H1 (cell line): Measurements from ENCODE around the gene SLC6A7. TPM values are rescaled to one million over a fixed set of nuclear protein-coding genes. Genes with fewer than 3 reads are reported as not detected.

ENCODE experiments used
- CBX8 ChIP-seq: fragments of 300-800, 300-1000 bp; sonication (generic); IDR thresholded peaks from 2 replicates; pipeline ENCODE4 v1.7.1; 2016; ENCODE audit warnings: low read depth, low read length, borderline replicate concordance
- CTCF ChIP-seq, 3 experiments: IDR thresholded peaks; 1 replicate in 2 of 3; 2 replicates in 1 of 3; pipeline versions ENCODE4 v1.5.1 to v1.6.1; 2011; ENCODE audit warnings: low read length in 3 of 3, mild to moderate bottlenecking in 3 of 3, inconsistent platforms in 2 of 3, low read depth in 1 of 3, moderate library complexity in 1 of 3; ENCODE audit not compliant: insufficient read depth in 1 of 3; ENCODE audit errors: control extremely low read depth in 1 of 3
- FOSL1 ChIP-seq: IDR thresholded peaks from 2 replicates; pipeline ENCODE4 v1.6.1; 2011; ENCODE audit warnings: mild to moderate bottlenecking, low read depth, low read length, moderate library complexity; ENCODE audit not compliant: insufficient read depth
- GABPA ChIP-seq: IDR thresholded peaks from 2 replicates; pipeline ENCODE4 v1.6.1; 2011; ENCODE audit warnings: mild to moderate bottlenecking, low read length, moderate library complexity, borderline replicate concordance; ENCODE audit not compliant: insufficient read depth
- polyA plus RNA-seq, 7 experiments: library from polyadenylated mRNA; depleted of rRNA in 3 of 7; stranded (reverse) in 5 of 7; unstranded in 2 of 7; fragments of >200 nt in 5 of 7; fragments of 200-250 nt in 2 of 7; gene quantifications; 1 replicate in 5 of 7; 2 replicates in 1 of 7; 4 replicates in 1 of 7; pipeline versions ENCODE4 v1.2.1 to v1.2.3, GENCODE V29; 2011 to 2013; ENCODE audit warnings: missing spikeins in 2 of 7, mixed read lengths in 2 of 7
- total RNA-seq: library from RNA; stranded (reverse); fragmentation: NEBNext Ultra II Directional; extraction: Animal tissue kit (Norgen Biotek cat#: 25700); gene quantifications from 2 replicates; pipeline ENCODE4 v1.2.1, GENCODE V29; 2021

SLC6A7 gene
- total and polyA plus RNA-seq, 2 of the 8 experiments (the other 6 are each of a cell fraction or from before 2014, with no cell fraction given): 0.07 to 0.12 TPM

DNA sequence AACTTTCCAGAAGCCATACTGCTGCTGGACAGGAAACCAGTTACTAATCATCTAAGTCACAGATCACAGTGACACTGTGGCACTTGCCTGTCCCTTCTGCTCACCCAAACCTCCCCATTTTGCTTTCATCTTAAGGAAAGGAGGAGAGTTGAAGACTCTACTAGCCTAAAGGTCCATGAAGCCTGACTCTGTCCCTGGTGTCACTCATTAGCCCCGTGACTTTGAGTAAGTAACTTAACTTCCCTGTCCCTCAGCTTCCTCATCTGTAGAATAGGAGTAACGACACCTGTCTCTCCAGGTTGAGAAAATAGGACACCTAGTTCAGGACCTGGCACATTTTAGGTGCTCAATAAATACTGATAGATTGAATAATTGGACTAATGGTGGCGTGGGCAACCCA, 536 bp upstream of the SLC6A7 start (continued):
- TF ChIP-seq CTCF (IDR thresholded peaks at IDR 0.05; ENCODE audit: control extremely low read depth in 1 of 3, insufficient read depth in 1 of 3, low read depth in 1 of 3, low read length in 3 of 3): no peak
- no peak for TF ChIP-seq CBX8
- no peak for TF ChIP-seq GABPA
- no peak for TF ChIP-seq FOSL1
